ENCODE results near the gene LRFN2.
A peak's percentile ranks its signal among the peaks of the same experiment; 100 is the strongest.

Gene LRFN2

GRCh38 chr6:40383348-40384115 lies 203.6 kb downstream of the LRFN2 start:
- no peak overlapping the region for H3K4me3 ChIP-seq
- no peak overlapping the region for H3K9ac ChIP-seq
- 0 out of 20 replicates have a peak, but pooled peaks cover 0 to 3% (median 0%) of the 10 kb centered on the region in 10 experiments for H3K4me1 ChIP-seq
- no peaks in the 10 kb centered on the region for H3K27me3 ChIP-seq
- peaks cover 0 to 3% (median 0%) of the 10 kb centered on the region in 11 experiments; a peak in 3 of 22 replicates for H3K9me3 ChIP-seq (replicated peaks in 1 of 11)
- H3K36me3 ChIP-seq, result no peaks in the 10 kb centered on the region
- no peak overlapping the region for H3K27ac ChIP-seq
- TF ChIP-seq Cebpa-rat (IDR thresholded peaks at IDR 0.05), result no peak
- H4K20me1 ChIP-seq, result no peaks in the 10 kb centered on the region
- H3K4me2 ChIP-seq, result no peak overlapping the region

- H3K4me2 ChIP-seq, result no peak overlapping the region
- no peaks in the 10 kb centered on the region for H3K36me3 ChIP-seq
- H3K27me3 ChIP-seq, result no peaks in the 10 kb centered on the region
- H3K9me3 ChIP-seq (replicated peaks in 1 of 11), result peaks cover 0 to 12% (median 0%) of the 10 kb centered on the region in 11 experiments; a peak in 6 of 22 replicates
- H3K4me3 ChIP-seq, result no peak overlapping the region
- peaks cover 0 to 7% (median 0%) of the 10 kb centered on the region in 10 experiments; a peak in 1 of 20 replicates for H3K4me1 ChIP-seq
- no peak overlapping the region for H3K9ac ChIP-seq
- H4K20me1 ChIP-seq, result no peaks in the 10 kb centered on the region
- no peak for TF ChIP-seq Cebpa-rat (IDR thresholded peaks at IDR 0.05)
- no peak overlapping the region for H3K27ac ChIP-seq
Observed at GRCh38 chr6:40380271-40380670, 206.9 kb downstream of the LRFN2 start.

- H3K9me3 ChIP-seq (replicated peaks in 1 of 11), result peaks cover 0 to 12% (median 0%) of the 10 kb centered on the region in 11 experiments; a peak in 6 of 22 replicates
- no peak for TF ChIP-seq Cebpa-rat (IDR thresholded peaks at IDR 0.05)
- H3K27ac ChIP-seq, result no peak overlapping the region
- no peaks in the 10 kb centered on the region for H3K27me3 ChIP-seq
- H3K4me1 ChIP-seq, result peaks cover 0 to 7% (median 0%) of the 10 kb centered on the region in 10 experiments; a peak in 1 of 20 replicates
- no peaks in the 10 kb centered on the region for H3K36me3 ChIP-seq
- H3K9ac ChIP-seq, result no peak overlapping the region
- no peak overlapping the region for H3K4me2 ChIP-seq
- H3K4me3 ChIP-seq, result no peak overlapping the region
- H4K20me1 ChIP-seq, result no peaks in the 10 kb centered on the region
Observed at GRCh38 chr6:40379811-40380210, 207.4 kb downstream of the LRFN2 start.

- H3K36me3 ChIP-seq, result no peaks in the 10 kb centered on the region
- no peak overlapping the region for H3K4me3 ChIP-seq
- H4K20me1 ChIP-seq, result no peaks in the 10 kb centered on the region
- no peak overlapping the region for H3K27ac ChIP-seq
- H3K4me1 ChIP-seq, result peaks cover 0 to 7% (median 0%) of the 10 kb centered on the region in 10 experiments; a peak in 1 of 20 replicates
- no peak overlapping the region for H3K9ac ChIP-seq
- no peak overlapping the region; a peak in 1 of 22 replicates for H3K4me2 ChIP-seq
- peaks cover 0 to 12% (median 0%) of the 10 kb centered on the region in 11 experiments; a peak in 6 of 22 replicates for H3K9me3 ChIP-seq (replicated peaks in 1 of 11)
- TF ChIP-seq Cebpa-rat (IDR thresholded peaks at IDR 0.05), result no peak
- no peaks in the 10 kb centered on the region for H3K27me3 ChIP-seq
Observed at GRCh38 chr6:40378725-40379074, 208.5 kb downstream of the LRFN2 start.

- no peaks in the 10 kb centered on the region for H4K20me1 ChIP-seq
- no peak overlapping the region for H3K4me3 ChIP-seq
- H3K9me3 ChIP-seq (replicated peaks in 1 of 11), result peaks cover 0 to 12% (median 0%) of the 10 kb centered on the region in 11 experiments; a peak in 6 of 22 replicates
- H3K9ac ChIP-seq, result no peak overlapping the region
- no peak overlapping the region for H3K27ac ChIP-seq
- H3K27me3 ChIP-seq, result no peaks in the 10 kb centered on the region
- TF ChIP-seq Cebpa-rat (IDR thresholded peaks at IDR 0.05), result peak in 6 of 11 experiments; percentile 33 to 83 (median 52); a peak in 7 of 22 replicates
- no peaks in the 10 kb centered on the region for H3K36me3 ChIP-seq
- H3K4me1 ChIP-seq, result peaks cover 0 to 7% (median 0%) of the 10 kb centered on the region in 10 experiments; a peak in 1 of 20 replicates
- no peak overlapping the region; a peak in 1 of 22 replicates for H3K4me2 ChIP-seq
Observed at GRCh38 chr6:40378071-40378724, 209.0 kb downstream of the LRFN2 start.

DNA sequence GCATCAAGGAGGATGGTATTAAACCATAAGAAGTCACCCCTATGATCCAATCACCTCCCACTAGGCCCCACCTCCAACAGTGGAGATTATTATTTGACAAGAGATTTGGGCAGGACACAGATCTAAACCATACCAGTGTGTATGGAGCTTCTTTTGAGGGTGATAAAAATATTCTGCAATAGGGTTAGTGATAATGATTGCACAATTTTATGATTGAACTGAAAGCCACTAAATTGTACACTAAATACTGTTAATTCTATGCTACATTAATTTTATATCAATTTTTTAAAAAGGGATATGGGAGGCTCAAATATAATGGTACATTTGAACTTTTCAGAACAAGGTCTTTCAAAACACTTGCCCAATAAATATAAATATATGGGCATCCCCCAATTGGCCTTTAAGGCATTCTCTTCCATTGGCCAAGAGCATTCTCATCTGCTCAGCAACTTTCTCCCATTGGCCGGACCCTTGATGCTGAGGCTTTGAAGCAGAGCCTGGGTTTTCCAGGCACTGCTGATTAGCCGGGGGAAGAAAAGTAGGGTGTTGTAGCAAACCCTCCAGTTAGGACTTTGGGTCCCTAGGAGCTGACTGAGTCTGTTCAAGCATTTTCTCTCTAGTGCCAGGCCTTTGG lies 209.9 kb downstream of the LRFN2 start:
- no peak overlapping the region for H3K4me3 ChIP-seq
- peaks cover 0 to 12% (median 0%) of the 10 kb centered on the region in 11 experiments; a peak in 6 of 22 replicates for H3K9me3 ChIP-seq (replicated peaks in 1 of 11)
- peaks cover 0 to 7% (median 0%) of the 10 kb centered on the region in 10 experiments; a peak in 1 of 20 replicates for H3K4me1 ChIP-seq
- TF ChIP-seq Cebpa-rat (IDR thresholded peaks at IDR 0.05), result no peak
- H3K36me3 ChIP-seq, result no peaks in the 10 kb centered on the region
- no peak overlapping the region for H3K9ac ChIP-seq
- H3K27me3 ChIP-seq, result no peaks in the 10 kb centered on the region
- no peaks in the 10 kb centered on the region for H4K20me1 ChIP-seq
- H3K27ac ChIP-seq, result no peak overlapping the region
- no peak overlapping the region for H3K4me2 ChIP-seq

GRCh38 chr6:40376113-40376650 lies 211.0 kb downstream of the LRFN2 start:
- H3K27me3 ChIP-seq, result no peaks in the 10 kb centered on the region
- H3K4me2 ChIP-seq, result no peak overlapping the region
- H4K20me1 ChIP-seq, result no peaks in the 10 kb centered on the region
- H3K4me3 ChIP-seq, result no peak overlapping the region
- no peak overlapping the region for H3K27ac ChIP-seq
- H3K9ac ChIP-seq, result no peak overlapping the region
- TF ChIP-seq Cebpa-rat (IDR thresholded peaks at IDR 0.05), result no peak
- H3K4me1 ChIP-seq, result peaks cover 0 to 7% (median 0%) of the 10 kb centered on the region in 10 experiments; a peak in 1 of 20 replicates
- peaks cover 0 to 12% (median 0%) of the 10 kb centered on the region in 11 experiments; a peak in 6 of 22 replicates for H3K9me3 ChIP-seq (replicated peaks in 1 of 11)
- no peaks in the 10 kb centered on the region for H3K36me3 ChIP-seq

DNA sequence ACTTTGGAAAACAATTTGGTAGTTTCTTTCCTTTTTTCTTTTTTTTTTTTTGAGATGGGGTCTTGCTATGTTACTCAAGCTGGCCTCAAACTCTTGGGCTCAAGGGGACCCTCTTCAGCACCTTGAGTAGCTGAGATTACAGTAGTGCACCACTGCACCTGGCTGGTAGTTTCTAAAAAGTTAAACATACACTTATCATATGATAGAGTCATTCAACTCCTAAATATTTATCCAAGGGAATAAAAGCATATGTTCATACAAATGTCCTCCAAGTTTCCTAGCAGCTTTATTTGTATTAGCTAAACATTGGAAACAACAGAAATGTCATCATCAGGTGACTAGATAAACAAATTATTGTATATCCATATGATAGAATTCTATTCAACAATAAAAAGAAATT lies 213.9 kb downstream of the LRFN2 start:
- no peaks in the 10 kb centered on the region for H3K36me3 ChIP-seq
- no peaks in the 10 kb centered on the region for H4K20me1 ChIP-seq
- peaks cover 0 to 11% (median 0%) of the 10 kb centered on the region in 11 experiments; a peak in 7 of 22 replicates for H3K9me3 ChIP-seq (replicated peaks in 1 of 11)

More for the DNA sequence above, 213.9 kb downstream of the LRFN2 start:
- Histone ChIP-seq H3K4me1 (peaks cover 0 to 14% (median 7%) of the 10 kb centered on the region in 10 experiments; a peak in 11 of 20 replicates), H3K4me2 (no peak overlapping the region), H3K9ac (no peak overlapping the region), H3K27ac (no peak overlapping the region), H3K27me3 (no peaks in the 10 kb centered on the region), H3K4me3 (no peak overlapping the region)
- no peak for TF ChIP-seq Cebpa-rat (IDR thresholded peaks at IDR 0.05)

All from BLaER1 treated with 17β-estradiol and CSF1 and Interleukin-3, amounts not matched to agents 10 nM and 100 nM (cell line).